HL-60/S4 treated with phorbol 12-myristate 13-acetate at 8.2 ng/mL for 4 days and 3 days (cell line): ENCODE data around the gene KLRG1.

Source experiments
- in situ Hi-C: fragments of 300-500 bp; cut with MboI; formaldehyde crosslinking; loops from 2 replicates; pipeline ENCODE4 v1.15.0; 2022; ENCODE audit warnings: low sequenced_read_pairs

The KLRG1 gene

DNA sequence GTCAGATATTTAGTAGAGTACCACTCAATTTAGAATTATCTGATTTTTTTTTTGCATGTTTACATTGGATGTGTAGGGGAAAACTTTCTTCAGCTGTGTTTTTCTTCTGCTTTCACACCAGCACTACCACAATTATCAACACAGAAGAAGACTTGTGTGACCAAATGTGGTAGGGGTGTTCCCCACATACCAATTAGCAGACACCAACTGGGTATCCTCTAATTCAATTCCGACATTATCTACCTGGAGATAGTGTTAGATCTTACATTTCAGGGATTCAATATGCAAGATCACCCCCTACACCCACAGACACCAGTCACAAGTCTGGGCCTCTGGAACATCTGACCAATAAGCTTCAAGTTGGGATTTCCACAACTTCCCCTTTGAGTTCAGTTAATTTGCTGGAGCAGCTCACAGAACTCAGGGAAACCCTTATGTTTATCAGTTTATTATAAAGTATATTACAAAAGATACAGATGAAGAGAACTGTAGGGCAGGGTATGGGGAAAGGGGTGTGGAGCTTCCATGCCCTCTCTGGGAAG, 4.1 kb upstream of the KLRG1 start:
- in situ Hi-C loops: no loop called here

- in situ Hi-C loops: no loop called here
These were observed 2.2 kb upstream of the KLRG1 start for GRCh38 chr12:8987163-8987562.

DNA sequence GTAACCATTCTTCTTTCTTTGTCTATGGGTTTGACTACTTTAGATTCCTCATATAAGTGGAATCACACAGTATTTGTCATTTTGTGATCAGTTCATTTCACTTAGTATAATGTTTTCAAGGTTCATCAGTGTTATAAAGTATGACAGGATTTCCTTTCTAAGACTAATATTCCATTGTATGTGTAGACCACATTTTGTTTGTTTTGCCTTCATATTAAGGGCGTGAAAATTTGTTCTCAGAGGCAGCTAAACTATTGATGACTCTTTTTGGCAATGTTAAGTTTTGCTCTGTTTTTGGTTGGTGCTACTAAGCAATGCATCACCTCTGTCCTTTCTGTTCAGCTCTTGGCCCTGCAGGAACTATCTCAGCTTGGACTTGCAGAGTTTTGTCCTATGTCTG, 1.7 kb upstream of the KLRG1 start:
- in situ Hi-C loops: no loop called here

- in situ Hi-C loops: no loop called here
These were observed 2.3 kb downstream of the KLRG1 start for GRCh38 chr12:8991371-8992345.

DNA sequence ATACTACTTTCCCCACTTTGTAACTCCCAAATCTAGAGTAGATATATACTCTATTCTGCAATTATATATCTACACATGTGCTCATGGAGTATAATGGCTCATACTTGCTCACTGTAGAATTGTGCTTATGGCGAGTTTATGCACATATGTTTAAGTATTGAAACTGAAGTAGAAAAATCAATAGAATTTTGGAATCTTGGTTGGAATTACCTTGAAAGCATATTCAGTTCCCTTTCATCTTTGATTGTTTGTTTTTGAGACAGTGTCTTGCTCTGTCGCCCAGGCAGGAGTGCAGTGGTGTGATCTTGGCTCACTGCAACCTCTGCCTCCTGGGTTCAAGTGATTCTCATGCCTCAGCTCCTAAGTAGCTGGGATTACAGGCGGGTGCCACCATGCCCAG, 4.5 kb downstream of the KLRG1 start:
- in situ Hi-C loops: no loop called here

GRCh38 chr12:8995021-8995775, 5.9 kb downstream of the KLRG1 start:
- in situ Hi-C loops: no loop called here

DNA sequence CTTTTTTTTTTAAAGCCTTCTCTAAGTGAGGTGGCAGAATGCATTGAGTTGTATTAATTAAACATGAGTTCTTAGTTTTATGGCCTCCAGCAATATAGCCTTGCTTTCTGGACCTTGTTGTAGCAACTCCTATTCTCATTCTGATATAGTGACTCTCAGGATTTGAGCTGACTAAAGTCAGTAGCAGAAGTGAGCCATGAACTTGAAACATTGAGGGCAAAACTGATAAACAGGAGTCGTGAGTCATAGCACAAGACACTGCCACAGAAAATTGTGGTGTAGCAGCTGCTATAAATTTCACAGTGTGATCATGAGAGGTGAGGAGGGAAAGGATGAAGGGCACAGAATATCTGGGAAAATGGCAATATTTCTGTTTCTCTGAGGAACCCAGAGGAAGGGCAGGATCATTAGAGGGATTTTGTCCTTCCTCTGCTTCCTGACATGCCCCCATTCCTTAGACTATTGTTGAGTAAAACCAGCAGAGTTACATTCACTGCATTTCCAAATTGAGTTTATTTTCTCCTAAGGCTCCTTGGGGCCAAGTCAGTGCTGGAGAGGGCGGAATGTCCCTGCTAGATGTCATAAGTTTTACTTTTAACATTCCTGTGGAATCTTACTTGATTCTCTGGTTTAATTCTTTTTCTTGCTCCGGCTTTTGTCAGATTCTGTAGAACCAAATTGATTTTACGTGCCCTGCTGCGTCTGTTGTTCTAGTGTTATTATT, 7.5 kb downstream of the KLRG1 start:
- in situ Hi-C loops: no loop called here

GRCh38 chr12:9001233-9001632, 11.9 kb downstream of the KLRG1 start:
- in situ Hi-C loops: no loop called here

DNA sequence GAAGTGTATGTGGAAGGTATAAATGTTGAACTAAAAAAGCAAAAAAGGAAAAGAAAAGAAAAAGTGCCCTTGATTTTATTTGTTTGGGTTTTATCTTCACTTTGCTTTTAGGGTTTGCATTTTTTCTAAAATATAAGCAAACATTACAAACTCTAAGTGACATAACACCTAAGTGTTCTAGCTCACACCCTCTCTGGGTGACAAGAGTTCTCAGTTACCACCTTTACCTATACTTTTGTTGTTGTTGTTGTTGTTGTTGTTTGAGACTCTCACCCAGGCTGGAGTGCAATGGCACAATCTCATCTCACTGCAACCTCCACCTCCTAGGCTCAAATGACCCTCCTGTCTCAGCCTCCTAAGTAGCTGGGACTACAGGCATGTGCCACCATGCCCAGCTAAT, 13.0 kb downstream of the KLRG1 start:
- in situ Hi-C loops: no loop called here

DNA sequence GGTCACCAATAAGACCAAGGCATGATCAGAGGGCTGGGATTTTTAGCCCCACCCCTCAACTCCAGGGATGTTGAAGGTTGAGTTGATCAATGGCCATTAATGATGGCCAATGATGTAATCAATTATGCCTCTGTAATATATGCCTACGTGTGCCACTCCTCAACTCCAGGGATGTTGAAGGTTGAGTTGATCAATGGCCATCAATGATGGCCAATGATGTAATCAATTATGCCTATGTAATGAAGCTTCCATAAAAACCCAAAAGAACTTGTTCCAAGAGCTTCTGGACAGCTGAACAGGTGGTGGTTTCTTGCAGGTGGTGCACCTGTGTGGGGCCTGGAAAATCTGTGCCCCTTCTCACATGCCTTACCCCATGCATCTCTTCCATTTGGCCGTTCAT, 33.2 kb downstream of the KLRG1 start:
- in situ Hi-C loops: no loop called here

GRCh38 chr12:9024512-9024911, 35.2 kb downstream of the KLRG1 start:
- in situ Hi-C loops: no loop called here

DNA sequence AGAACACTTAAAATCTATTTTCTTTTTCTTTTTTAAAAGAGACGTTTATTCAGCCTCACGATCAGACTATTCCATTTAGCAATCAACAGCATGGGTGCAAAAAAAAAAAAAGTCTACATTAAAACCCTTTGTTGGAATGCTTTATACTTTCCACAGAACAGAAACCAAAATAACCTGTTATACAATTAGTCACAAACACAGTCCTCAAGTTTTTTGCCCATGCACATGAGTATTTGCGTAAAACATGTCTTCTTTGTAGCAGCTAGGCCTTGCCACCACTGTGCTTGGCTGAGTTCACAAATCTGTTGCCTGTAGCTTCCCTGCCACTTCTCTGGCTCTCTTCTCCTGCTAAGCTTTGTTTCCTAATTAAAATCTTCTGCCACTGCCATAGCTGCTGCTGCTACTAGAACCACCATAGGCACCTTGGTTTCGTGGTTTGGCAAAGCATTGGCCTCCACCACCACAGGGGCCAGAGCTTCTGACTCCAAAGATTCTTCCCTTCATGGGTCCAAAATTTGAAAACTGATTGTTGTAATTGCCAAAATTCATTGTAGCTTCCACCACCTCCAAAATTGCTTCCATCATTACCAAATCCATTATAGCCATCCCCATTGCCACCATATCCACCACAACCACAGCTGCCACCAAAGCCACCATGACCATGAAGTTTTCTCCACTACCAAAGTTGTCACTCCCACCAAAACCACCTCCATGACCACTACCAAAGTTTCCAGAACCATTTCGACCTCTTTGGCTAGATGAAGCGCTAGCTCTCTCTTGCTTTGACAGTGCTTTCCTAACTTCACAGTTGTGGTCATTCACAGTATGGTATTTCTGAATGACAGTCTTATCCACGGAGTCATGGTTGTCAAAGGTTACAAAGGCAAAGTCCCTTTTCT, 38.1 kb downstream of the KLRG1 start:
- in situ Hi-C loops: loop anchor here (25.0 kb wide), 1 partner anchor 340 kb away; the partner anchor contains the start of gene RIMKLB

DNA sequence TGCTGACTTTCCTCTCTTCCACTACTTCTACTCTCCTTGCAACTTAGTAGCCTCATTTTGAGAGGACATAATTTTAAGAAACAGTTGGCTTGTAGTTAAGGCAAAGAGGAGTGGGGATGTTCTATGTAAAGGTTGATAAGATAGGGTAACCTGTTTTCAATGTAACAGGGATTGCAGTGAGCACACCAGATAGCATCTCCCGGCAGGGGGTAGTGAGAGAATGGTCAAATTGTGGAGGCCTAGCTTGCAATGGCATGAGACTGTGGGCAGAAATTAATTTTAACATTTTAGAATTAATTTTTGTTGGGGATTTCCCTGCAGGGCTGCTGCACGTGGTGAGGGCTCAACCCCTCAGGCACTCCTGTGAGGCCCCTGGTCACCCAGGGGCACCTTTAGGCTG, 41.4 kb downstream of the KLRG1 start:
- in situ Hi-C loops: loop anchor here (25.0 kb wide), 1 partner anchor 343 kb away; the partner anchor contains the start of gene RIMKLB

- in situ Hi-C loops: loop anchor here (25.0 kb wide), 1 partner anchor 345 kb away; the partner anchor contains the start of gene RIMKLB
These were observed 43.0 kb downstream of the KLRG1 start for GRCh38 chr12:9032202-9032964.

DNA sequence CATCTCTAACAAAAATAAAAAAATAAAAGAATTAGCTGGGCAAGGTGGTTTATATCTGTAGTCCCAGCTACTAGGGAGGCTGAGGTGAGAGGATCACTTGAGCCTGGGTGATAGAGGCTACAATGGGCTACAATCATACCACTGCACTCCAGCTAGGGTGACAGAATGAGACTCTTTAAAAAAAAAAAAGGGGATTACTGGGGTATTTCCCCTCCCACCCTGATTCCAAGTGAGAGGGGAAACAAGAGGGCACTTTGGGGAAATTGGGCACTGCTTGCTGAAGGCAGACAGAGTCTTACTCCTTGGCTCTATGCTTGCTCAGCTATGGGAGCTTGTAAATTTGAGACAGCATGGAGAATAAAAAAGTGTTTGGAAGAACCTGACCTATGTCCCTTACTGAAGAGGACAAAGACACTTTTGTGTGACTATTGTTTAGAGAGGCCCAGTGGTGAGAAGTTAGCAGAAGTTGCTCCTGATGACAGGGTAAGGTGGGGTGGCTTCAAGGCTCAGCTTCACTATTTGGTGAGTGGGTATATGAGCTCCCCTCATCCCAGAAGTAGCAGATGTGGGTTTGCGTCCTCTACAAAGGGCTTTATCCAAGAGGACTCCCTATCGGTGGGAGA, 44.0 kb downstream of the KLRG1 start:
- in situ Hi-C loops: loop anchor here (25.0 kb wide), 1 partner anchor 346 kb away; the partner anchor contains the start of gene RIMKLB

DNA sequence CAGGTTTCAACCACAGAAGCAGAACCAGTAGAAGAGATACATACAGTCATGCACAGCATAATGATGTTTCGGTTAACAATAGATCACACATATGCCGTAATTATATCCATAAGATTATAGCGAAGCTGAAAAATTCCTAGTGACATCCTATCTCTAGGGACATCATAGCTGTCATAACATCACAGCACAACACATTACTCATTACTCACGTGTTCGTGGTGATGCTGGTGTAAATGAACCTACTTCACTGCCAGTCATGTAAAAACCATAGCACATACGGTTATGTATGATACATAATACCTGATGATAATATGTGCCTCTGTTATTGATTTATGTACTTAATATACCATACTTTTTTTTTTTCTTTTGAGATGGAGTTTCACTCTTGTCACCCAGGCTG, 44.7 kb downstream of the KLRG1 start:
- in situ Hi-C loops: loop anchor here (25.0 kb wide), 1 partner anchor 347 kb away; the partner anchor contains the start of gene RIMKLB

DNA sequence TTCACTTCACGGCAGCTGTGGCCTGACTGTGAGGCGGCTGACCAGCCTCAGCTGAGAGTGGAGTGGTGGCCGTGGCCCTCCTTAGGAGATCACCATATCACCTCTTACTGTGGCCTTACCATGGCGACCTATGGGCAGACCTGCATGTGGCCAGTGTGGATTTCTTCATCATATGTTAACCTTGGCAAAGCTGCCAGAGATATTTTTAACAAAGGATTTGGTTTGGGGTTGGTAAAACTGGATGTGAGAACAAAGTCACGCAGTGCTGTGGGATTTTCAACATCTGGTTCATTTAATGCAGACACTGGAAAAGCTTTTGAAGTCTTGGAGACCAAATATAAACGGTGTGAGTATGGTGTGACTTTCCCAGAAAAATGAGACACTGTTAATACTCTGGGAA, 46.9 kb downstream of the KLRG1 start:
- in situ Hi-C loops: loop anchor here (25.0 kb wide), 1 partner anchor 349 kb away; the partner anchor contains the start of gene RIMKLB

DNA sequence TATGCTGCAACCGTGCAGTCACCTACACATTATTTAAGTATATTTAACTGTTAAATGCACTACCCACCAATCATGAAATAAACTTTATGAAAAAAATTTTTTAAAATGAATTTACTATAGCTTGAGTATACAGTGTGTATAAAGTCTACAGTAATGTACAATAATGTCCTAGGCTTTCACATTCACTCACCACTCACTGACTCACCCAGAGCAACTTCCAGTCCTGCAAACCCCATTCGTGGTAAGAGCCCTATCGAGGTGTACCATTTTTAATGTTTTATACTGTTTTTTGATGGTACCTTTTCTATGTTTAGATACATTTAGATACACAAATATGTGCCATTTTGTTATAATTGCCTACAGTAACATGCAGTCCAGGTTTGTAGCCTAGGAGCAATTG, 48.1 kb downstream of the KLRG1 start:
- in situ Hi-C loops: loop anchor here (25.0 kb wide), 1 partner anchor 350 kb away; the partner anchor contains the start of gene RIMKLB
